Stimulated activated CD8-positive, alpha-beta memory T cell treated with anti-CD3 and anti-CD28 coated beads, Interleukin-2, amount 100 ng/mL, for 1 hour (primary cell): ENCODE measurements around the gene GAS6.
"Not testable (repeated sequence)": the region's sequence is repeated elsewhere in the genome, so short reads cannot be mapped to it uniquely, and the experiment has no call there.

Source experiments
- DNase-seq, 2 donors: peaks; one replicate each; pipeline ENCODE4 v3.0.0-alpha.2; 2020; ENCODE audit warnings: low read depth in 2 of 2

GAS6 gene

DNA sequence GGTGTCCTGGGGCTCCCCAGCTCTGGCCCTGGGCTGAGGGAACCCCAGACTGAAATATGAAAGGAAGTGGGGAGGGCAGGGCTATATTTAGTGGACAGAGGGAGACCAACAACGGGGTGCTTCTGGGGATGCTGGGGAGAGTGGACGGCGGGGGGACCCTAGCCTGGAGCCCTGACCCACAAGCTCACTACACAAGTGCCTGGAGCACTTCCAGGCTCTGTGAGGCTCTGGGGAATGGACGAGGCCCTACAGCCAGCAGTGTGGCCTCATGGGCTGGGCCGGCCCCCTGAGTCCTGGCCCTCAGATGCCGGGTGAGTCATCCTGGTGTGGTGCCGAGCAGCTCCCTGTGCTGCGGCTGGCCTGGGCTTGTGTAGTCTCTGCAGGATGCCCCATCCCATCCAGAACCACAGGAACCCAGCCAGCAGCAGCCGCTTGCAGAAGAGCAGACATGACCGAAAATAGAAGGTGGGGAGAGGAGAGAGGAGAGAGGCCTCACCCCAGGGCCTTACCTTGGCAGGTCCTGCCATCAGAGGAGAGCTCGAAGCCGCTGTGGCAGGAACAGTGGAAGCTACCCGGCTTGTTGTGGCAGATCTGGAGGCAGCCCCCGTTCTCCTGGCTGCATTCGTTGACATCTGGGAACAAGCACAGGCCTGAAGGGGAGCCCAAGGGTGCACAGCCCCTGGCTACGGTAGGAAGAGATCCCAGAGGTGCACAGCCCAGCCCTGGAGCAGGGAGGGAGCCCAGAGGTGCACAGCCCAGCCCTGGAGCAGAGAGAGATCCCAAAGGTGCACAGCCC is 26.1 kb downstream of the GAS6 start:
- no peak for DNase-seq

- no peak for DNase-seq
Measured at GRCh38 chr13:113836768-113837559, 26.9 kb downstream of the GAS6 start.

DNA sequence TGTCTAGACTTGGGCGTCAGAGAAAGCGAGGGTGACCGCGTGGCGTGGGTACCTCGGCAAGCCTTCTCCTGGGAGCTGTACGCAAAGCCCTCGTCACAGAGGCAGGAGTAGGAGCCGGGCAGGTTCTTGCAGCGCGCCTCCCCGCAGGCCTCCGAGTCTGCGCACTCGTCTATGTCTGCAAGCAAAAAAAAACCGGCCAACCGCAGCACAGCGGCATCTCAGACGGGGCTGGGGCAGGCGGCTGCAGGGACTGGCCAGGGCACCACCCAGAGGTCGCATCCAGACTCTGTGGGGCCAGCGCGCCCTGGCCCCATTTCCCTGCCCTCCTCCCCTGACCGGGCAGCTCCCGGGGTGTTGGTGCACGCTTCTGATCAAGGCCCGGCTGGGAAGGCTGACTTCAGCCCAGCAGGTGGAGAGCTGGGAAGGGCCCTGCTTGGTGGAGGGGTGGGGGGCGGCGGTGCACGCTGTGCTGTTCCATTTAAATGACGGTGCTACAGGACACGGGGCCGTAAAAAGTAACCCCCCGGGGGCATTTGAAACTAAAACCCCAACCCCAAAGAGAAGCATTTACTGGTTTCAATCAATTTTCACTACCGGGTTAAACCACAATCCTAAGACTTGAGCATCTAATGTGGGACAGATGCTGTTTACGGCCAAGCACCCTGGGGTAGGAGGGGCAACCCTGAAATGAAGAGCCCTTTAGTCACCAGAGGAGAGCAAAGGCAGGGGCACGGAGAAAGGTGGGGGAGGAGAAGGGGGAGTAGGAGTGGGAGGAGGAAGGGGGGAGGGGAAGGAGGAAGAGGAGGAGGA is 28.2 kb downstream of the GAS6 start:
- no peak for DNase-seq

GRCh38 chr13:113834496-113835200 is 29.2 kb downstream of the GAS6 start:
- DNase-seq = no peak

- DNase-seq = not testable (repeated sequence)
Measured at GRCh38 chr13:113834006-113834405, 29.9 kb downstream of the GAS6 start.

DNA sequence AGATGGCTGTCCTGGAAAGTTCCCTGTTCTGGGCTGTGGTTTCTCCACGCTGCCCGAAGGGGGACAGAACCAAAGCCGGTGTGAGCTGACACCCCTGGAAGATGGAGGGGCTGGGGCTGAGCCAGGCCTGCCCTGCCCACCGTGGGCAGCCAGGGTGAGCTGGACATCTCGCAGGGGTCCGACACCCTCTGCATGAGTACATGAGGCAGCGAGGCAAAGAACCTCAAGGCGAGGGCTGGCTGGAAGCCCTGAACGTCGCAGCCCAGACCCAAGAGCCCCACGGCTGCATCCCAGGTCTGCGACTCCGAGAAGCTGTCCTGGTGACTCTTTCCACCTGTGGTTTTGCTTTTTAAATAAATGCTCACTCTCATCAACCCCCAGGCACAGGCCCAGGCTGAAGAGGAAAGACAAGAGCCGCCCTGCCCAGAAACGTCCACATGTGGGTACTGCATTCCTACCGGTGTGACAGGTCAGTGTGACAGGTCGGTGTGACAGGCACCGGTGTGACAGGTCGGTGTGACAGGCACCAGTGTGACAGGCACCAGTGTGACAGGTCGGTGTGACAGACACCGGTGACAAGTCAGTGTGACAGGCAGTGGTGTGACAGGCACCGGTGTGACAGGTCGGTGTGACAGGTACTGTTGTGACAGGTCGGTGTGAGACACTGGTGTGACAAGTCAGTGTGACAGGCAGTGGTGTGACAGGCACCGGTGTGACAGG is 30.6 kb downstream of the GAS6 start:
- no peak for DNase-seq

DNA sequence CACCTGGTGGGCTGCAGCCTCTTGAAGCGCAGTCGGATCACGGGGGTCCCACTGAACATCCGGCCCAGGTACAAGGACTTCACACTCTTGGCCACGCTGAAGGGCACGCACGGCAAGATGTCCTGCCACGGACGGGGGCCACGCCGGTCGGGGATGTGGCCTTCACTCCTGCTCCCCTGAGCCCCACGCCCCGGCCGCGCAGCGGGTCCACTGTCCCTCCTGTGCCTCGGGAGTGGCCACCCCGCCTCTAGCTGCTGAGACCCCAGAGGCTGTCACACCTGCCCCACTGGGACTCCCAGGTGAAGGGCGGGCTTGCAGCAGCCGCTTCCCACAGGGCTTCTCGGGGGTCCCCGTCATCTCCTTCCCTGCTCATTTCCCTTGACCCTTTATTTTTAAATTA is 31.2 kb downstream of the GAS6 start:
- no peak for DNase-seq

GRCh38 chr13:113832205-113832604 is 31.7 kb downstream of the GAS6 start:
- DNase-seq = no peak

DNA sequence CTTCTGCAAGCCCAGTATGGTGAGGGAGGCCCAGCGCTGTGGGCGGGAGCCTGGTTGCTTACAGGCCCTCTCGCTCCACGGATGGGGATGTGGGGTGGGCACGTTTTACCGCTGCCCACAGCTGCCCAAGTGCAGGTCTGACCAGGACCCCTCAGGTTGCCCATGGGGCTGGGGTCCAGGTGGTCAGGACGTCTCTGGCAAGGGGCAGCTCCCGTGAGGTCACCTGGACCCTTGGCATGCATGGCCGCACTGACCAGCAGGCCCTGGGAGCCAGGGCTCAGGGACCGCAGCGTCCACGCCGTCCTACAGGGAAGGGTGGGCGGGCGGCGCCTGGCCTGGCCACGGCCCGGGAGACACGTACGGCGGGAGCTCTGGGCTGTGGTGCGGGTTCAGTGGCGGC is 32.8 kb downstream of the GAS6 start:
- DNase-seq = no peak

GRCh38 chr13:113830426-113830950 is 33.4 kb downstream of the GAS6 start:
- not testable (repeated sequence) for DNase-seq

DNA sequence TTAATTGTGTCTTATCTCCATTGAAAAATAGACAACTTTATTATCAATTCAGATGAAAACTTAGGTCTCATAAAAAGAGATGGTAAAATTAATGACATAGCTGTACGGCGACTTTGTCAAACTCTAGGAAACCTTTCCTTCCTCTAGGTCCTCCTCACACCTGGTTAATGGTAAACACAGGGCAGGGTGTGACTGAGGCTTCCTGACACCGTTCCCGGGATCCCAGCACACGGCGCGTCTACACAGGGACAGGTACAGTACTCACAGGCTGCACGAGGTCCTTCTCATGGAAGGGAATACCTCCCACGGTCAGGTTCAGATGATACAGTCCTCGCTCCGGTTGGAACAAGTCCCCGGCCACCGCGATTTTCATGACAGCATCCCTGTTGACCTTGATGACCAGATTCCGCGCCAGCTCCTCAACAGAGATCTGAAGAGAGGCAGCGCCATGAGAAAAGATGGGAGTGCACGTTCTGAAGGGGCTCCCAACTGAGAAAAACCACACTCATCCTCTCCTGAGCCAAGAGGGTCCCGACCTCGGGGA is 35.5 kb downstream of the GAS6 start:
- DNase-seq = no peak

DNA sequence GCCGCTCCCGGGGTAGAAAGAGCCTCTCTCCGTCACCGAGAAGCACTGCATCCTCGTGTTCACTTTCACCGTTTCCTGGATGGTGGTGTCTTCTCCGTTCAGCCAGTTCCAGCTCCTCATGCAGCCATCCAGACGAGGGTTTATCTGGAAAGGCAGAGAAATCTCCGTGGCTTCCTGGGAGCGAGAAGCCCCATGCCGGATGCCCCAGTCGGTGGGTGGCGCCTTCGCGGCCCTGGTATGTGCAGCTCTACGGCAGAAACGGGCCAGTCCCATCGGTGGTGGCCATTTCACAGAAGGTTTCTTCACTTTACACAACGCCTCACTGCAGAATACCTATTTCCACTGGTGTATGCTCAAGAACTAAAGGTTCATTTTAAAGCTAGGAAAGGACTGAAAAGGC is 36.9 kb downstream of the GAS6 start:
- DNase-seq = no peak

DNA sequence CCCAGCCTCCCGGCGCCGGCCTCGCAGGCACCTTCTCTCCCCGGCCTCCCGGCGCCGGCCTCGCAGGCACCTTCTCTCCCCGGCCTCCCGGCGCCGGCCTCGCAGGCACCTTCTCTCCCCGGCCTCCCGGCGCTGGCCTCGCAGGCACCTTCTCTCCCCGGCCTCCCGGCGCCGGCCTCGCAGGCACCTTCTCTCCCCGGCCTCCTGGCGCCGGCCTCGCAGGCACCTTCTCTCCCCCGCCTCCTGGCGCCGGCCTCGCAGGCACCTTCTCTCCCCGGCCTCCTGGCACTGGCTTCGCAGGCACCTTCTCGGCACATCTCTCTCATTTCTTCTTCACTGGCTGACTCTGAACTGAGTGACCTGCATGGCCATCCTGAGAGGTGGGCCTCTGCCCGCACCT is 37.4 kb downstream of the GAS6 start:
- not testable (repeated sequence) for DNase-seq

DNA sequence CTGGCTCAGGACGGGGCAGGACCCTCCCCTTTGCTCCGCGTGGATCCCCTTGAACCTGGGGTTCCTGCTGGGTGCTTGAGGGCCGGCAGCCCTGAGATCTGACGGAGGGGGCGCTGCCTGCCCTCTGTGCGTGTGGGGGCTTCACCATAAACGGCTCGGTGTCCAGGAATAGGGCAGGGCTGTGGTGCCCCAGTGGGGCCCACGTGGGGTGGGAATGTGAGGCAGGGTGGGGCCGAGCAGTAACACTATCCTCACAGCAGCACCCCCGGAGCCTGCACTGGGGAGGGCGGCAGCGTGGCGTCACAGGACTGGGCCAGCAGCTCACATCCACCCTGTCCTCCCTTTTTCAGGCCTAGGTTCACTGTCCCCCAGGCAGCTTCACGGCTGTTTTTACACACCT is 38.0 kb downstream of the GAS6 start:
- DNase-seq = no peak

- no peak for DNase-seq
Measured at GRCh38 chr13:113823771-113824170, 40.1 kb downstream of the GAS6 start.

- DNase-seq = no peak
Measured at GRCh38 chr13:113822956-113823744, 40.7 kb downstream of the GAS6 start.

DNA sequence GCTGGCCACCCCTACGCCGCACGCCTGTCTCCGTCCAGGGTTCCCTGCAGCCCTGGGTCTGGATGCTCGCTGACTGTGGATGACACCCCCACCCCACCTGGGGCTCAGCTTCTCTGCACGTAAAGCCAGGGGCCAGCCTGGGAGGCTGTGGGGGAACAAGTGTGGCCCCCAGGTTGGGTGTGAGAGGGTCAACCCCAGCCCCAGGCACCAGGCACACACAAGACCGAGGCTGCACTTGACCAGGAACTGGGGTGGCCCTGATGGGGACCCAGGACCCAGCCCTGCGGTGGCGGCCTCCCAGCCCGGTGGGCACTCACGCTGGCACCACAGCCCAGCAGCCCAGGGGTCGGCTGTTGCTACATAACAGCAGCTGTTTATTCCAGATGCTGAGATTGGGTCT is 41.6 kb downstream of the GAS6 start:
- no peak for DNase-seq

DNA sequence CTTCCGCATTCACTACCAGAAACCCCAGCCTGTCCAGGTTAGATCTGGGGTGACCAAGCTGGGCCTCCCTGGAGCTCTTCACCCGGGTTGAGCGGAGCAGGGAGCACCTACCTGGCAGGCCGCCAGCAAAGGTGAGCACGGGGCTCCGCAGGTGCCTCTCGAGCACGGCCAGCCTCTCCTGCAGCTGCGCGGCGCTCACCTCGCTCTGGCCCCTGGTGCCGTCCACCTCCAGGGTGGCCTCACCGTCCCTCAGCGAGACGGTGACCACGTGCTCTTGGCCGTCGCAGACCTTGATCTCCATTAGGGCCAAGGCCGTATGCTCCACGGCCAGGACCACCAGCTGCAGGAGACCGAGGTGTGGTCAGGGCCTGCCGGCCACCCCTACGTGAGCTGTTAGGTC is 42.0 kb downstream of the GAS6 start:
- no peak for DNase-seq

DNA sequence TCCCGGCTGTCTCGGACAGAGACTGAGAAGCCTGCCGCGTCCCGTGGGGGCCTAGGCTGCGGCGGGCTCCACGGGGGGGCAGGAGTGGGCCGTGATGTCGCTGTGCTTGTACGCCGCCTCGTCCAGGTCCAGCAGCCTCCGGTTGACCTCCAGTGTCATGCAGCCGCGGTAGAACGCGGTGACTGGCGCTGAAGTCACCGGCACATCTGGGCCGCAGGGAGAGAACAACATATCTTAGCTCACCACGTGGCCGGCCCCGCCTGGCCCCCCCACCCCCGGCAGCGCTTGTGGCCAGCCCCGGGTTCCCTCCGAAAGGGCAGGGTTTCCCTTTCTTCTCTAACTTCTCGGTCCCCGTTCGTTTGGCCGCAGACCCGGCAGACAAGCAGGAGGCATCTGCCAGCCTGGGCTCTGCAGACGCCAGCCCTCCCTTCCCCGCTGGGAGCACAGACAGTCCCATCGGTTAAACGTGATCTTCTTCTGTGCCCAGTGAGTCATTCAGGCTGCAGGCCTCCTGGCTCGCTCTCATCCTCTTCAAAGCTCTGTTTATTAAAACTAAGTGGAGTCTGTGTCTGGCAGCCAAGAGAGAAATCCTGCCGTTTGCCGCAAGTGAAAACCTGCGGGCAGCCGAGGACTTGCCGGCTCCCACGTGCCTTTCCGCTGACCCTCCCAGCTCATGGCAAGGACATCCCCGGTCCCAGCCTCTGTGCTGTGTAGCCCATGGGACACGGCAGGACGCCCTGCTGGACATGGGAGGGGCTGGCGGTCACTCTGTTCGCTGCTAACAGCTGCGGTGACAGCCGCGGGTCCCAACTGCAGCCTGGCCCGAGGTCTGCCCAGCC is 42.8 kb downstream of the GAS6 start:
- DNase-seq = no peak
